GM21526 (cell line): ENCODE measurements around the gene SLC7A4.

Source experiments
- ATAC-seq: cut with Tn5 transposase; IDR thresholded peaks from one replicate; pipeline ENCODE4 v1.9.1; 2021; ENCODE audit warnings: moderate library complexity; ENCODE audit not compliant: unreplicated experiment, low FRiP score

The SLC7A4 gene

DNA sequence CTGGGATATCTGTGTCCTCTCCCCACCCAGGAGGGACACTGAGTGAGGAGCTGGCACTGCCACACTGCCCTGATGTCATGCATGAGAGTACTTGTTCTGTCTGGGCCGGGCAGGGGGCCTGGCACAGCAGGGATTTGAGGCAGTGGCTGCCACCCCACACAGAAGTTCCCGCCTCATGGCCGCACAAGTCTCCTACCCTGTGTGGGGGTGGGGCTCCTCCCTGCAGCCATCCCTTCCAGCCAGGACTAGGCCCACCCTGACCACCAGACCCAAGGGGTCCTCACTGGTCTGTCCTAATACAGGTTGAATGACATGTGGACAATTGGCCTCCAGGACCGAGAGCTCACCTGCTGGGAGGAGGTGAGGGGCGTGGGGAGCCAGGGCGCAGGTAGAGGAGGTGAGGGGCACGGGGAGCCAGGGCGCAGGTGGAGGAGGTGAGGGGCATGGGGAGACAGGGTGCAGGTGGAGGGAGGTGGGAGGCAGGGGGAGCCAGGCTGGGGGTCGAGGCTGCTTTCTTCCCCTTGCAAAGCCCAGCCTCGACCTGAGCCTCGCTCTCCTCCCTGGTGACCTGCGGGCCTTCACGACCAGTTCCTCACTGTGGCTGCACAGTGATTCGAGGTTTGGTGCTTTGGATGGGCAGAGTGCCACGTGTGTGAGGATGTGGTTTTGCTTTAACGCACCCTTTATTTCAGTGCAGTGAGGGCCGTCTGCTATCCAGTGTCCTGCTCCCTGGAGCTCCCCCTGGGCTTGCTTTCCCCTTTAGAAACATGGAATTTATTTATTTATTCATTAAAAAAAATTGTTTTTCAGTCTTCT, 42.8 kb downstream of the SLC7A4 start:
- no peak for ATAC-seq

DNA sequence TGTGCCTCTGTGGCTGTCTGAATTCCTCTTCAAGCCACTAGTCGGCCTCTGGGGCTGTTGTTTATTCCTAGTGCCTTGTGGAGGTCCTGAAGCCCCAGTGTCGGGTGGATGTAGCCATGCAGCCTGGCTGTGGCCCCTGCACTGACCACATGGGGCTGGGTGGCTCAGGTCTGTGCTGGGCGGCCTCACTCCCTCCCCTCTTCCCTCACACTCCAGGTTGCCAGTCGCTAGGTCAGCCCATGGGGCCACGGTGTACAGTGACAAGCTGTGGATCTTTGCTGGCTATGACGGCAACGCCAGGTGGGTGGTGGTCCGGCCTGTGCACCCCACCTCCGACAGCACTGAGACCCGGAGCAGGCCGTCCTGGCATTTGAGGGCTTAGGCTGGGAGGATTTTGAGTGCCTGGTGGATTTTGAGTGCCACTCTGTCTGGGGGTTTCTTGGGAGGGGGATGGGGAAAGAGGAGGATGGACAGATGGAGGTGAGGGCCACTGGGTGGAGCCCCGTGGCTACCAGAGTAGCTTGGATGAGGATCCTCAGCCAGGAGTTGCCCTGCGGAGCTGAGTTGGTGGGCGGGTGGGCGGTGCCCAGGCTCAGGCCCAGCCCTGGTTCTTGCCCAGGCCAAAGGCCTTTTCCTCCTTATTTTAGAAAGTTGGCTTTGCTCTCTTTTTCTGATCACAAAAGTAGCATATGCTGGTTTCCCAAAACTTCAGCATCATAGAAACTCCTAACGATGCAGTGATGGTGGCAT, 43.6 kb downstream of the SLC7A4 start:
- no peak for ATAC-seq

DNA sequence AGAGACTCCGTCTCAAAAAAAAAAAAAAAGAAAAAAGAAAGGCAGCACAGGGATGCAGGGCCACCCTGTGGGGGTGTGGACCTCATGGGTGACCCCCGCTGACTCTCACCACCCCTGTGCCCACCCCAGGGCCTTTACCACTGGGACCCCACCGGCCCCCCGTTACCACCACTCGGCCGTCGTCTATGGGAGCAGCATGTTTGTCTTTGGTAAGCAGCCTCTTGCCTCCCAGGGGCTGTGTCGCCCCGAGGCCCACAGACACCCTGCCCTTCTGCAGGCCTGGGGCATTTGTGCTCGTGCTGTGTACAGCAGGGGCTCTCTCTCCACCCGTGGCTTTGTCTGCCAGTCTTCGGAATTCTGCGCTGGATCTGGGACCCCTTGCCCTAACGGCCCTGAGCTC, 45.0 kb downstream of the SLC7A4 start:
- ATAC-seq: no peak

GRCh38 chr22:20986365-20986764, 46.0 kb downstream of the SLC7A4 start:
- no peak for ATAC-seq

DNA sequence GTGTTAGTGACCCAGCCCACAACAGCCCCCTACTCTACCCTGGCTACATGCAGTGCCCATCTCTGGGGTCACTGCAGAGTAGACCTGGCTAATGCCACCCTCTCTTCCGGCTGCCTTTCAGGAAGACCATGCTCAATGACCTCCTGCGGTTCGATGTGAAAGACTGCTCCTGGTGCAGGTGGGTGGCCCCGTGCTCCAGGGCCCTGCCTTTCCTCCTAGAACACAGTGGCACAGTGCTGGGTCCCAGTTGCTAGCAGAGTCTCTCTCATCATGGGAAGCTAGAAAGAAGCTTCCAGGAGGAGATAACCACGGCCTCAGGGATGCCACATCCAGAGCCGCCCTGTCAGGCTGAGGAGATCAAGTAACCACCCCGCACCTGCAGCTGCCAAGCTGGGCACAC, 46.6 kb downstream of the SLC7A4 start:
- ATAC-seq: no peak

GRCh38 chr22:20983081-20983771, 49.1 kb downstream of the SLC7A4 start:
- no peak for ATAC-seq

DNA sequence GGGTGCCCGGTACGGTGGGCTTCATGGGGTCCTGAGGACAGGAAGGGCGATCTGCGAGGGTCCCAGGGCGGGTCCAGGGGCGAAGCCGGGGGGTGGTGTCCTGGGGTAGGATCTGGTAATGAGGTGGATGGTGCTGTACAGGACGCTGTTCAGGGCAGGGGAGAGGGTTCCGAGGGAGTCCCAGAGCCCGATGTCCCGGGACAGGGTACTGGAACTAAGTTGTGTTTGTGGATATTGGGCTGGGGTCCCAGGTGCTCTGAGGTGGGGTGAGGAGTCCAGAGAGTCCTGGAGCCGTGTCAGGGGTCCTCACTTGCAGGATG, 49.8 kb downstream of the SLC7A4 start:
- ATAC-seq: no peak

GRCh38 chr22:20981787-20982562, 50.4 kb downstream of the SLC7A4 start, which contains the start of gene LZTR1:
Gene LZTR1 (plus strand): TSS chr22:20982297. CDS start chr22:20982372, 75 bp downstream.
- no peak for ATAC-seq

DNA sequence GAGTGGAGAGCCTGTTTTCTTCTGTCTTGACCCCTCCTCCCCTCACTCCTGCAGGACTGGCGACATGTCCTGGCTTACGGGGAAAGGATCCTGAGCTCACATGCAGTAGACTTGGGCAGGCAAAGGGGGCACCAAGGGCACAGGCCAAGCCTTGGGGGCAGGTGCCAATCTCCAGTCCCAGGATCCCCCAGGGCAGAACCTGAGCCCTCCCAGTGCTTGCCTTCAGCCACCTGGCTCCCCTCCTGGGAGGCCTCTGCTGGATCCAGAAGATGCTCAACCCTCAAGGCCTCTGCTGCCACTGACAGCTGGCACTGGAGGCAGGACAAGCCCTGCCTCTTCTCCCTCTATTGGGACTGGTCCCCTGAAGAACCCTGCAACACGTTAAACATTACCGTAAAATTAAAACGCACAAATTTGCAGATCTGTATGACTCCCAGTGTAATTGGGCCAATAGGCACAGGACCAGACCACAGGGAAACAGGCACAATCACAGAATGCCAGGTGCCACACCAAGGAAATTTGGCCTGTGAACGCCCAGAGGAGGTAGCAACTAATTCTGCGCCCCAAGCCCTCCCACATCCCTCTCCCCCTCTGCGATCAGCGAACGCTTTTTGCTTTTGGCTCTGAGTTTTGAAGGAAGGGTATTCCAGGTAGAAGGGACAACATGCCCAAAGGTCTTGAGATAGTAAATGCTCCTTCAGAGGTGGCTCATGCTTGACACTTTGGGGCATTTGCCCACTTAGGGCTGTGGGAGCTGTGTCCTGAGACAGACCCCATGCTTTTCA, 51.2 kb downstream of the SLC7A4 start:
- no peak for ATAC-seq

DNA sequence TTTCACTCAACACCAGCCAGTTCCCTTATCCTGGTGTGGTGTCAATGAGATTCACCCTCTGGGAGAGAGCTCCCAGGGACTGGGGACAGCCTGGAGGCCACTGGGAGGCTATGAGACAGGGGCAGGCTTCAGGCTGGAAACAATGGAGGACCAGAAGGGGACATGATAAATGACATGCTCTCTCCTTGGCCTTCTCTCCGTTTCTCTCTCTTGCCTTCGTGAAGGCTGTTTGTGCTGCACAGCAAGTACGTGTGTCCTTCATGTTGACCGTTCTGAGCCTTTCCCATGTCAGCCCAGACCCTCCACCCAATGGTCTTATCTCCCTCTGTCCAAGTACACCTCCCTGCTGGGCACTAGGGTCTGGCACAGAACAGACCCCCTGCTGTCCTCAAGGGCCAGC, 51.8 kb downstream of the SLC7A4 start:
- no peak for ATAC-seq

- no peak for ATAC-seq
Measured at GRCh38 chr22:20979940-20980453, 52.4 kb downstream of the SLC7A4 start.

DNA sequence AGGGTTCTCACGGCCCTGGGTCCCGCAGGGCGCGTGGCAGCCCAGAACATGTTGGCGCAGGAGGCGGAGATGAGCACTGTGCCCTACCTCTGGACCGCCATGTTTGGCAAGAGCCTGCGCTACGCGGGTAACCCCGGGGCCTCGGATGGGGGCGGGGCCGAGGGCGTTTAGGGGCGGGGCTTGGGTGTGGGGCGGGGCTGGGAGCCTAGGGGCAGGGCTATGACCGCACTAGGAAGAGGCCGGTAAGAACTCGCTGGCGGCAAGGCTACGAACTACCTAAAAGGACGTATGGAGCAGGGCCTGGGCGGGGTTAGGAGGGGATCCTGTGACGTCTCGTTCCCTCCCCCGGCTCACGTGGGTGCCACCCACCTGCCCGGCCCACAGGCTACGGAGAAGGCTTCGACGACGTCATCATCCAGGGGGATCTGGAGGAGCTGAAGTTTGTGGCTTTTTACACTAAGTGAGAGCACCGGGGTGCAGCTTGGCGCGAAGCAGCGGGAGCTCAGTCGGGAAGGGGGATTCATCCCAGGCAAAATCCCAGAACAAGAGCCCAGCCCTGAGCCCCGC, 53.0 kb downstream of the SLC7A4 start:
- no peak for ATAC-seq
